ENCODE measurements around the gene LYL1.

LYL1 gene

GRCh38 chr19:13091400-13092157, 11.1 kb downstream of the LYL1 start:
- DNase-seq, result no peak

GRCh38 chr19:13090511-13091231, 12.0 kb downstream of the LYL1 start:
- DNase-seq, result no peak

- DNase-seq, result no peak
These were observed 12.7 kb downstream of the LYL1 start for GRCh38 chr19:13089857-13090507.

GRCh38 chr19:13089139-13089856, 13.4 kb downstream of the LYL1 start:
- DNase-seq, result no peak

- DNase-seq, result no peak
These were observed 14.7 kb downstream of the LYL1 start for GRCh38 chr19:13087795-13088537.

GRCh38 chr19:13087295-13087694, 15.4 kb downstream of the LYL1 start:
- no peak for DNase-seq

GRCh38 chr19:13086341-13086740, 16.3 kb downstream of the LYL1 start:
- DNase-seq, result no peak

GRCh38 chr19:13085666-13086065, 17.0 kb downstream of the LYL1 start:
- no peak for DNase-seq

GRCh38 chr19:13083627-13084026, 19.0 kb downstream of the LYL1 start:
- DNase-seq, result no peak

- DNase-seq, result no peak
These were observed 19.7 kb downstream of the LYL1 start for GRCh38 chr19:13083008-13083404.

GRCh38 chr19:13082192-13083007, 20.3 kb downstream of the LYL1 start:
- DNase-seq, result no peak

- DNase-seq, result peak; percentile 25
These were observed 23.1 kb downstream of the LYL1 start for GRCh38 chr19:13079542-13079986.

GRCh38 chr19:13078897-13079541, 23.6 kb downstream of the LYL1 start:
- DNase-seq, result no peak

GRCh38 chr19:13078381-13078780, 24.3 kb downstream of the LYL1 start:
- no peak for DNase-seq

GRCh38 chr19:13077240-13077639, 25.4 kb downstream of the LYL1 start:
- no peak for DNase-seq

- no peak for DNase-seq
These were observed 25.9 kb downstream of the LYL1 start for GRCh38 chr19:13076787-13077186.

- no peak for DNase-seq
These were observed 26.3 kb downstream of the LYL1 start for GRCh38 chr19:13076320-13076719.

GRCh38 chr19:13074378-13074777, 28.3 kb downstream of the LYL1 start:
- no peak for DNase-seq

GRCh38 chr19:13073263-13073662, 29.4 kb downstream of the LYL1 start:
- DNase-seq, result no peak

- DNase-seq, result peak; percentile 39
These were observed 30.3 kb downstream of the LYL1 start for GRCh38 chr19:13072188-13072908.
